Panc1 (cell line): ENCODE results near the gene NECTIN1.

Experiments used
- POLR2AphosphoS5 ChIP-seq: IDR thresholded peaks from 2 replicates; pipeline ENCODE4 v1.6.1; 2012; ENCODE audit warnings: mild to moderate bottlenecking, low read depth, low read length, moderate library complexity
- SIN3A ChIP-seq: IDR thresholded peaks from 2 replicates; pipeline ENCODE4 v1.6.1; 2012; ENCODE audit warnings: low read depth, mild to moderate bottlenecking, low read length, moderate library complexity, borderline replicate concordance; ENCODE audit not compliant: insufficient read depth
- TCF7L2 ChIP-seq: IDR thresholded peaks from 2 replicates; pipeline ENCODE4 v1.6.1; 2011; ENCODE audit warnings: mild to moderate bottlenecking, low read depth, low read length, inconsistent platforms
- TF ChIP-seq, protein P1 (sequence below), 2 experiments: IDR thresholded peaks; 2 replicates each; pipeline ENCODE4 v1.6.1; 2011 to 2012; ENCODE audit warnings: low read depth in 2 of 2, control low read depth in 1 of 2, low read length in 1 of 2, mild to moderate bottlenecking in 1 of 2, moderate library complexity in 1 of 2; ENCODE audit not compliant: insufficient read depth in 1 of 2
- TF ChIP-seq, protein P2 (sequence below): fragments of 450-650 bp; IDR thresholded peaks from 2 replicates; pipeline ENCODE4 v1.5.1; 2017; ENCODE audit warnings: mild to moderate bottlenecking

DNA sequence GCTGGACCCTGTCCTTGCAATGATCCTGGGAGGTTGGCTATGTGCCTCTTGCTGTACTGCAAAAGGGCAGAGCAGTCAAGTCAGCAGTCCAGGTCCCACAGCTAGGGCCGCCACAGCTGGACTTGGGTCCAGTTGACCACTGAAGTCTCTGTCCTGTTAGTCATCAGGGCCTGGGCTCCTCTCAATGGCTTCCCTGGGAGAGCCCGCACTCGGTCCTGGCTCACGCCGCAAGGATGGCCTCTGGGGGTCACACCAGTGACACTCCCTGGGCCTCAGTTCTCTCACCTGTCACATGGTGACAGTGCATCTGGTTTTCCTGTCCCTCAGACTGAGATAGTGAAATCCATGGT, 85.1 kb downstream of the NECTIN1 start:
- no peak for TF ChIP-seq POLR2AphosphoS5
- TF ChIP-seq, protein P1, sequence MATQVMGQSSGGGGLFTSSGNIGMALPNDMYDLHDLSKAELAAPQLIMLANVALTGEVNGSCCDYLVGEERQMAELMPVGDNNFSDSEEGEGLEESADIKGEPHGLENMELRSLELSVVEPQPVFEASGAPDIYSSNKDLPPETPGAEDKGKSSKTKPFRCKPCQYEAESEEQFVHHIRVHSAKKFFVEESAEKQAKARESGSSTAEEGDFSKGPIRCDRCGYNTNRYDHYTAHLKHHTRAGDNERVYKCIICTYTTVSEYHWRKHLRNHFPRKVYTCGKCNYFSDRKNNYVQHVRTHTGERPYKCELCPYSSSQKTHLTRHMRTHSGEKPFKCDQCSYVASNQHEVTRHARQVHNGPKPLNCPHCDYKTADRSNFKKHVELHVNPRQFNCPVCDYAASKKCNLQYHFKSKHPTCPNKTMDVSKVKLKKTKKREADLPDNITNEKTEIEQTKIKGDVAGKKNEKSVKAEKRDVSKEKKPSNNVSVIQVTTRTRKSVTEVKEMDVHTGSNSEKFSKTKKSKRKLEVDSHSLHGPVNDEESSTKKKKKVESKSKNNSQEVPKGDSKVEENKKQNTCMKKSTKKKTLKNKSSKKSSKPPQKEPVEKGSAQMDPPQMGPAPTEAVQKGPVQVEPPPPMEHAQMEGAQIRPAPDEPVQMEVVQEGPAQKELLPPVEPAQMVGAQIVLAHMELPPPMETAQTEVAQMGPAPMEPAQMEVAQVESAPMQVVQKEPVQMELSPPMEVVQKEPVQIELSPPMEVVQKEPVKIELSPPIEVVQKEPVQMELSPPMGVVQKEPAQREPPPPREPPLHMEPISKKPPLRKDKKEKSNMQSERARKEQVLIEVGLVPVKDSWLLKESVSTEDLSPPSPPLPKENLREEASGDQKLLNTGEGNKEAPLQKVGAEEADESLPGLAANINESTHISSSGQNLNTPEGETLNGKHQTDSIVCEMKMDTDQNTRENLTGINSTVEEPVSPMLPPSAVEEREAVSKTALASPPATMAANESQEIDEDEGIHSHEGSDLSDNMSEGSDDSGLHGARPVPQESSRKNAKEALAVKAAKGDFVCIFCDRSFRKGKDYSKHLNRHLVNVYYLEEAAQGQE (IDR thresholded peaks at IDR 0.05; ENCODE audit: insufficient read depth in 1 of 2, low read depth in 2 of 2, low read length in 1 of 2) = no peak
- TF ChIP-seq, protein P2, sequence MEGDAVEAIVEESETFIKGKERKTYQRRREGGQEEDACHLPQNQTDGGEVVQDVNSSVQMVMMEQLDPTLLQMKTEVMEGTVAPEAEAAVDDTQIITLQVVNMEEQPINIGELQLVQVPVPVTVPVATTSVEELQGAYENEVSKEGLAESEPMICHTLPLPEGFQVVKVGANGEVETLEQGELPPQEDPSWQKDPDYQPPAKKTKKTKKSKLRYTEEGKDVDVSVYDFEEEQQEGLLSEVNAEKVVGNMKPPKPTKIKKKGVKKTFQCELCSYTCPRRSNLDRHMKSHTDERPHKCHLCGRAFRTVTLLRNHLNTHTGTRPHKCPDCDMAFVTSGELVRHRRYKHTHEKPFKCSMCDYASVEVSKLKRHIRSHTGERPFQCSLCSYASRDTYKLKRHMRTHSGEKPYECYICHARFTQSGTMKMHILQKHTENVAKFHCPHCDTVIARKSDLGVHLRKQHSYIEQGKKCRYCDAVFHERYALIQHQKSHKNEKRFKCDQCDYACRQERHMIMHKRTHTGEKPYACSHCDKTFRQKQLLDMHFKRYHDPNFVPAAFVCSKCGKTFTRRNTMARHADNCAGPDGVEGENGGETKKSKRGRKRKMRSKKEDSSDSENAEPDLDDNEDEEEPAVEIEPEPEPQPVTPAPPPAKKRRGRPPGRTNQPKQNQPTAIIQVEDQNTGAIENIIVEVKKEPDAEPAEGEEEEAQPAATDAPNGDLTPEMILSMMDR = no peak
- no peak for TF ChIP-seq TCF7L2
- no peak for TF ChIP-seq SIN3A
